Measurements from ENCODE around the gene SEC23IP. TPM values are rescaled to one million over a fixed set of nuclear protein-coding genes. Genes with fewer than 3 reads are reported as not detected.
"Not testable (repeated sequence)": the region's sequence is repeated elsewhere in the genome, so short reads cannot be mapped to it uniquely, and the experiment has no call there.

The SEC23IP gene
- total and polyA plus RNA-seq, 5 donors from 2014 or later = 29.7 to 58.6 (median 47.8) TPM

- Mint-ChIP-seq H3K27ac (peak overlapping the region in 1 of 3 donors; percentile 45), H3K4me3 (peak overlapping the region in 2 of 4 donors; percentile 16 to 80), H3K4me1 (peaks cover 5 to 16% (median 13%) of the 10 kb centered on the region in 4 donors), H3K27me3 (peaks cover 13% of the 10 kb centered on the region)
- H3K27ac ChIP-seq (ENCODE audit: insufficient read depth, low read length, poor library complexity, severe bottlenecking); H3K4me3 ChIP-seq (ENCODE audit: low read depth, low read length); DNase-seq; H3K36me3 ChIP-seq (ENCODE audit: control insufficient read depth, insufficient read depth, low read length); ATAC-seq (ENCODE audit: low read depth in 2 of 2); H3K9me3 ChIP-seq (ENCODE audit: control insufficient read depth in 2 of 2, low read length in 2 of 2); H3K27me3 ChIP-seq (ENCODE audit: control insufficient read depth, insufficient read depth, low read length); H3K9me3 Mint-ChIP-seq; H3K36me3 Mint-ChIP-seq: not testable (repeated sequence)
- H3K4me1 ChIP-seq (ENCODE audit: control insufficient read depth, insufficient read depth, low read length, poor library complexity, severe bottlenecking) = peaks cover 13% of the 10 kb centered on the region
Observed at GRCh38 chr10:119888715-119889114, 3.8 kb upstream of the SEC23IP start.

- Mint-ChIP-seq H3K4me1 (peaks cover 9 to 21% (median 15%) of the 10 kb centered on the region in 4 donors), H3K4me3 (peak overlapping the region in 1 of 4 donors; percentile 80), H3K27ac (peak overlapping the region in 1 of 3 donors; percentile 45), H3K27me3 (peaks cover 12% of the 10 kb centered on the region)
- H3K36me3 ChIP-seq (ENCODE audit: control insufficient read depth, insufficient read depth, low read length); H3K9me3 Mint-ChIP-seq; DNase-seq; H3K27me3 ChIP-seq (ENCODE audit: control insufficient read depth, insufficient read depth, low read length); H3K36me3 Mint-ChIP-seq; ATAC-seq (ENCODE audit: low read depth in 2 of 2); H3K4me3 ChIP-seq (ENCODE audit: low read depth, low read length); H3K27ac ChIP-seq (ENCODE audit: insufficient read depth, low read length, poor library complexity, severe bottlenecking); H3K9me3 ChIP-seq (ENCODE audit: control insufficient read depth in 2 of 2, low read length in 2 of 2): not testable (repeated sequence)
- H3K4me1 ChIP-seq (ENCODE audit: control insufficient read depth, insufficient read depth, low read length, poor library complexity, severe bottlenecking) = peaks cover 18% of the 10 kb centered on the region
Observed at GRCh38 chr10:119889201-119889600, 3.3 kb upstream of the SEC23IP start.

- H3K36me3 ChIP-seq (ENCODE audit: control insufficient read depth, insufficient read depth, low read length); H3K27me3 Mint-ChIP-seq; H3K4me3 ChIP-seq (ENCODE audit: low read depth, low read length); DNase-seq; H3K27ac ChIP-seq (ENCODE audit: insufficient read depth, low read length, poor library complexity, severe bottlenecking); H3K9me3 ChIP-seq (ENCODE audit: control insufficient read depth in 2 of 2, low read length in 2 of 2); H3K9me3 Mint-ChIP-seq; H3K27me3 ChIP-seq (ENCODE audit: control insufficient read depth, insufficient read depth, low read length); H3K36me3 Mint-ChIP-seq; ATAC-seq (ENCODE audit: low read depth in 2 of 2): not testable (repeated sequence)
- Mint-ChIP-seq H3K4me3 (peak overlapping the region in 3 of 4 donors; percentile 50 to 80 (median 63)), H3K4me1 (peaks cover 13 to 32% (median 25%) of the 10 kb centered on the region in 4 donors), H3K27ac (peak overlapping the region in 1 of 3 donors; percentile 87)
- peaks cover 21% of the 10 kb centered on the region for H3K4me1 ChIP-seq (ENCODE audit: control insufficient read depth, insufficient read depth, low read length, poor library complexity, severe bottlenecking)
Observed at GRCh38 chr10:119890307-119890706, 2.2 kb upstream of the SEC23IP start.

GRCh38 chr10:119891849-119892187, 712 bp upstream of the SEC23IP start:
- H3K36me3 ChIP-seq (ENCODE audit: control insufficient read depth, insufficient read depth, low read length); H3K9me3 ChIP-seq (ENCODE audit: control insufficient read depth in 2 of 2, low read length in 2 of 2); DNase-seq; H3K27me3 ChIP-seq (ENCODE audit: control insufficient read depth, insufficient read depth, low read length); H3K9me3 Mint-ChIP-seq; H3K27ac ChIP-seq (ENCODE audit: insufficient read depth, low read length, poor library complexity, severe bottlenecking); H3K27me3 Mint-ChIP-seq; H3K36me3 Mint-ChIP-seq; ATAC-seq (ENCODE audit: low read depth in 2 of 2): not testable (repeated sequence)
- peaks cover 21% of the 10 kb centered on the region for H3K4me1 ChIP-seq (ENCODE audit: control insufficient read depth, insufficient read depth, low read length, poor library complexity, severe bottlenecking)
- peaks cover 28 to 47% (median 39%) of the 10 kb centered on the region in 4 donors for H3K4me1 Mint-ChIP-seq
- H3K4me3 ChIP-seq (ENCODE audit: low read depth, low read length) = peak overlapping the region; percentile 99
- peak overlapping the region; percentile 98 to 99 (median 99) for H3K27ac Mint-ChIP-seq
- H3K4me3 Mint-ChIP-seq = peak overlapping the region; percentile 94 to 99 (median 98)

- ATAC-seq (ENCODE audit: low read depth in 2 of 2) (no peak), DNase-seq (no peak)
- Mint-ChIP-seq H3K9me3 (no peaks in the 10 kb centered on the region), H3K4me1 (peaks cover 35 to 55% (median 47%) of the 10 kb centered on the region in 4 donors), H3K4me3 (peak overlapping the region; percentile 94 to 99 (median 98)), H3K36me3 (peaks cover 7% of the 10 kb centered on the region), H3K27ac (peak overlapping the region; percentile 98 to 99 (median 99)), H3K27me3 (peaks cover 4% of the 10 kb centered on the region)
- Histone ChIP-seq H3K9me3 (ENCODE audit: control insufficient read depth in 2 of 2, low read length in 2 of 2) (no peaks in the 10 kb centered on the region), H3K36me3 (ENCODE audit: control insufficient read depth, insufficient read depth, low read length) (no peaks in the 10 kb centered on the region), H3K27ac (ENCODE audit: insufficient read depth, low read length, poor library complexity, severe bottlenecking) (peak overlapping the region; percentile 94), H3K4me1 (ENCODE audit: control insufficient read depth, insufficient read depth, low read length, poor library complexity, severe bottlenecking) (peaks cover 21% of the 10 kb centered on the region), H3K27me3 (ENCODE audit: control insufficient read depth, insufficient read depth, low read length) (no peaks in the 10 kb centered on the region), H3K4me3 (ENCODE audit: low read depth, low read length) (peak overlapping the region; percentile 99)
Observed at GRCh38 chr10:119893074-119893473, 544 bp downstream of the SEC23IP start.

- H3K9me3 Mint-ChIP-seq = no peaks in the 10 kb centered on the region
- DNase-seq (no peak), ATAC-seq (ENCODE audit: low read depth in 2 of 2) (no peak)
- Histone ChIP-seq H3K36me3 (ENCODE audit: control insufficient read depth, insufficient read depth, low read length) (peaks cover 8% of the 10 kb centered on the region), H3K4me3 (ENCODE audit: low read depth, low read length) (peak overlapping the region; percentile 38), H3K27ac (ENCODE audit: insufficient read depth, low read length, poor library complexity, severe bottlenecking) (no peak overlapping the region), H3K4me1 (ENCODE audit: control insufficient read depth, insufficient read depth, low read length, poor library complexity, severe bottlenecking) (peaks cover 25% of the 10 kb centered on the region), H3K9me3 (ENCODE audit: control insufficient read depth in 2 of 2, low read length in 2 of 2) (no peaks in the 10 kb centered on the region), H3K27me3 (ENCODE audit: control insufficient read depth, insufficient read depth, low read length) (no peaks in the 10 kb centered on the region)
- peak overlapping the region; percentile 66 to 99 (median 98) for H3K27ac Mint-ChIP-seq
- peaks cover 13% of the 10 kb centered on the region for H3K36me3 Mint-ChIP-seq
- peaks cover 41 to 63% (median 55%) of the 10 kb centered on the region in 4 donors for H3K4me1 Mint-ChIP-seq
- H3K27me3 Mint-ChIP-seq = peaks cover 4% of the 10 kb centered on the region
- H3K4me3 Mint-ChIP-seq = peak overlapping the region; percentile 94 to 99 (median 98)
Observed at GRCh38 chr10:119893845-119894427, 1.4 kb downstream of the SEC23IP start.

GRCh38 chr10:119896061-119896655, 3.6 kb downstream of the SEC23IP start:
- peaks cover 25% of the 10 kb centered on the region for H3K4me1 ChIP-seq (ENCODE audit: control insufficient read depth, insufficient read depth, low read length, poor library complexity, severe bottlenecking)
- peaks cover 46 to 76% (median 60%) of the 10 kb centered on the region in 4 donors for H3K4me1 Mint-ChIP-seq
- ATAC-seq (ENCODE audit: low read depth in 2 of 2) (no peak), DNase-seq (no peak)
- H3K27ac Mint-ChIP-seq = peak overlapping the region; percentile 32 to 98 (median 96)
- no peaks in the 10 kb centered on the region for H3K9me3 ChIP-seq (ENCODE audit: control insufficient read depth in 2 of 2, low read length in 2 of 2)
- H3K4me3 Mint-ChIP-seq = peak overlapping the region in 2 of 4 donors; percentile 64 to 99
- H3K4me3 ChIP-seq (ENCODE audit: low read depth, low read length) = no peak overlapping the region
- no peaks in the 10 kb centered on the region for H3K9me3 Mint-ChIP-seq
- H3K27me3 ChIP-seq (ENCODE audit: control insufficient read depth, insufficient read depth, low read length) = no peaks in the 10 kb centered on the region
- peaks cover 16% of the 10 kb centered on the region for H3K36me3 ChIP-seq (ENCODE audit: control insufficient read depth, insufficient read depth, low read length)
- H3K27me3 Mint-ChIP-seq = peaks cover 4% of the 10 kb centered on the region
- no peak overlapping the region for H3K27ac ChIP-seq (ENCODE audit: insufficient read depth, low read length, poor library complexity, severe bottlenecking)
- H3K36me3 Mint-ChIP-seq = peaks cover 20% of the 10 kb centered on the region
